HCT116 (cell line): ENCODE results near the gene RFX8. TPM values are rescaled to one million over a fixed set of nuclear protein-coding genes. Genes with fewer than 3 reads are reported as not detected.

ENCODE experiments used
- ATAC-seq: fragments of 200-7000 bp; cut with Tn5 transposase; 2 replicates; pipeline ENCODE4 v1.9.1; 2020; ENCODE audit warnings: mild to moderate bottlenecking, moderate library complexity
- BruUV-seq: library from RNA; stranded (reverse); fragments of 400-500 nt; replicated peaks from 2 replicates; lab custom pipeline; 2021; lab: Mats Ljungman, UMichigan
- CTCF ChIA-PET: fragments of 300-600 bp; sonication (Branson Sonifier 250); formaldehyde crosslinking; loops from one replicate; lab custom pipeline; 2021; ENCODE audit warnings: antibody characterized with exemption; lab: Charles Lee
- POLR2A ChIA-PET: fragments of 300-600, 350-600 bp; sonication (Branson Sonifier 250); formaldehyde crosslinking; loops from one replicate; lab custom pipeline; 2021; ENCODE audit warnings: antibody characterized with exemption; lab: Charles Lee
- RAD21 ChIA-PET, 2 experiments: fragments of 300-600 bp; sonication (Branson Sonifier 250); formaldehyde crosslinking; loops; one replicate each; lab custom pipeline; 2023; ENCODE audit warnings: low total read pairs in 2 of 2; ENCODE audit not compliant: uncharacterized antibody in 2 of 2, unreplicated experiment in 2 of 2, low non-redundant PET in 1 of 2; lab: Charles Lee
- DNase-seq: peaks from one replicate; pipeline ENCODE4 v3.0.0-alpha.2; 2010; ENCODE audit warnings: low read depth, low spot score
- H2AFZ ChIP-seq: fragments of 200-600 bp; shearing (Covaris generic), sonication (generic); 2 replicates; pipeline ENCODE4 v1.6.1; 2017; ENCODE audit warnings: low read depth, mixed run types, mixed read lengths, antibody characterized with exemption, low read length; ENCODE audit not compliant: poor library complexity, severe bottlenecking
- H3K27ac ChIP-seq: 2 replicates; pipeline ENCODE4 v1.5.1; 2012; ENCODE audit warnings: low read depth, low read length
- H3K27me3 ChIP-seq: fragments of 200-600 bp; sonication (generic); 2 replicates; pipeline ENCODE4 v1.6.1; 2016; ENCODE audit warnings: mixed run types, low read length, mixed read lengths; ENCODE audit not compliant: insufficient read depth
- H3K36me3 ChIP-seq, 2 experiments: fragments of 200-500 bp in 1 of 2; fragments of 200-600 bp in 1 of 2; sonication (Bioruptor generic) in 1 of 2; sonication (generic) in 1 of 2; 2 replicates each; pipeline versions ENCODE4 v1.5.1 to v1.6.1; 2014 to 2016; ENCODE audit warnings: low read length in 2 of 2, inconsistent platforms in 1 of 2, mixed read lengths in 1 of 2, mixed run types in 1 of 2; ENCODE audit not compliant: insufficient read depth in 2 of 2, control insufficient read depth in 1 of 2
- H3K4me1 ChIP-seq, 2 experiments: fragments of 200-600 bp in 1 of 2; sonication (generic) in 1 of 2; 2 replicates each; pipeline versions ENCODE4 v1.5.1 to v1.6.1; 2012 to 2017; ENCODE audit warnings: low read length in 2 of 2, inconsistent platforms in 1 of 2, mild to moderate bottlenecking in 1 of 2, mixed read lengths in 1 of 2, mixed run types in 1 of 2, moderate library complexity in 1 of 2; ENCODE audit not compliant: insufficient read depth in 2 of 2, control insufficient read depth in 1 of 2
- H3K4me2 ChIP-seq: fragments of 200-600 bp; sonication (generic); 2 replicates; pipeline ENCODE4 v1.6.1; 2017; ENCODE audit warnings: mixed run types, low read length, mixed read lengths
- H3K4me3 ChIP-seq, 2 experiments: fragments of 200-600 bp in 1 of 2; sonication (generic) in 1 of 2; replicated peaks in 1 of 2; 2 replicates each; pipeline ENCODE4 v1.5.1; 2011 to 2016; ENCODE audit warnings: low read length in 2 of 2, control low read depth in 1 of 2, low read depth in 1 of 2, mild to moderate bottlenecking in 1 of 2, mixed read lengths in 1 of 2, mixed run types in 1 of 2
- H3K79me2 ChIP-seq: fragments of 200-600 bp; sonication (generic); 2 replicates; pipeline ENCODE4 v1.6.1; 2017; ENCODE audit warnings: mild to moderate bottlenecking, mixed run types, low read length, moderate library complexity, mixed read lengths; ENCODE audit not compliant: insufficient read depth
- H3K9ac ChIP-seq: fragments of 200-600 bp; sonication (generic); 2 replicates; pipeline ENCODE4 v1.6.1; 2016; ENCODE audit warnings: low read length, mixed read lengths
- H3K9me2 ChIP-seq: fragments of 200-600 bp; sonication (generic), shearing (Covaris generic); 2 replicates; pipeline ENCODE4 v1.6.1; 2017; ENCODE audit warnings: mixed run types, mild to moderate bottlenecking, moderate library complexity; ENCODE audit not compliant: insufficient read depth
- H3K9me3 ChIP-seq, 2 experiments: fragments of 200-500 bp in 1 of 2; fragments of 200-600 bp in 1 of 2; sonication (Bioruptor generic) in 1 of 2; sonication (generic) in 1 of 2; 2 replicates each; pipeline ENCODE4 v1.6.1; 2014 to 2017; ENCODE audit warnings: low read length in 2 of 2, mixed read lengths in 2 of 2, inconsistent platforms in 1 of 2, low read depth in 1 of 2, mild to moderate bottlenecking in 1 of 2, mixed run types in 1 of 2, moderate library complexity in 1 of 2; ENCODE audit not compliant: control insufficient read depth in 1 of 2, insufficient read depth in 1 of 2
- H4K20me1 ChIP-seq: fragments of 200-600 bp; sonication (generic), shearing (Covaris generic); 2 replicates; pipeline ENCODE4 v1.6.1; 2017; ENCODE audit warnings: mixed run types, mild to moderate bottlenecking, moderate library complexity; ENCODE audit not compliant: insufficient read depth
- ATF3 ChIP-seq: IDR thresholded peaks from 2 replicates; pipeline ENCODE4 v1.6.1; 2012
- CBX3 ChIP-seq: IDR thresholded peaks from 2 replicates; pipeline ENCODE4 v1.6.1; 2012; ENCODE audit warnings: low read depth
- EGR1 ChIP-seq: IDR thresholded peaks from 2 replicates; pipeline ENCODE4 v1.6.1; 2012; ENCODE audit warnings: low read depth
- ELF1 ChIP-seq: IDR thresholded peaks from 2 replicates; pipeline ENCODE4 v1.6.1; 2012; ENCODE audit warnings: low read depth, borderline replicate concordance
- EZH2 ChIP-seq: fragments of 200-600 bp; sonication (generic); IDR thresholded peaks from 2 replicates; pipeline ENCODE4 v1.6.1; 2017; ENCODE audit warnings: antibody characterized with exemption, mixed run types
- EZH2phosphoT487 ChIP-seq: fragments of 200-600 bp; IDR thresholded peaks from 2 replicates; pipeline ENCODE4 v1.6.1; 2018; ENCODE audit warnings: antibody characterized with exemption, borderline replicate concordance
- FOSL1 ChIP-seq: IDR thresholded peaks from 2 replicates; pipeline ENCODE4 v1.6.1; 2012; ENCODE audit warnings: low read depth
- MAX ChIP-seq: IDR thresholded peaks from 2 replicates; pipeline ENCODE4 v1.6.1; 2012
- POLR2A ChIP-seq: IDR thresholded peaks from 2 replicates; pipeline ENCODE4 v1.7.0; 2011; ENCODE audit warnings: borderline replicate concordance; ENCODE audit not compliant: insufficient read depth, insufficient read length; ENCODE audit errors: extremely low read depth
- POLR2AphosphoS5 ChIP-seq: IDR thresholded peaks from 2 replicates; pipeline ENCODE4 v1.6.1; 2011; ENCODE audit warnings: mild to moderate bottlenecking, low read depth, low read length, moderate library complexity
- REST ChIP-seq: IDR thresholded peaks from 2 replicates; pipeline ENCODE4 v1.6.1; 2012; ENCODE audit warnings: low read depth
- SIN3A ChIP-seq: IDR thresholded peaks from 2 replicates; pipeline ENCODE4 v1.6.1; 2012; ENCODE audit warnings: low read depth
- SP1 ChIP-seq: IDR thresholded peaks from 2 replicates; pipeline ENCODE4 v1.6.1; 2012; ENCODE audit warnings: low read depth
- SRF ChIP-seq: IDR thresholded peaks from 2 replicates; pipeline ENCODE4 v1.6.1; 2012; ENCODE audit warnings: low read depth
- TCF7L2 ChIP-seq: IDR thresholded peaks from 2 replicates; pipeline ENCODE4 v1.7.0; 2011; ENCODE audit warnings: borderline replicate concordance, inconsistent platforms; ENCODE audit not compliant: insufficient read depth, insufficient read length; ENCODE audit errors: extremely low read depth
- ZFX ChIP-seq: fragments of 450-650 bp; IDR thresholded peaks from 2 replicates; pipeline ENCODE4 v1.6.1; 2017
- ZNF274 ChIP-seq: fragments of 200-500 bp; sonication (Bioruptor generic); IDR thresholded peaks from 2 replicates; pipeline ENCODE4 v1.6.1; 2014; ENCODE audit warnings: mild to moderate bottlenecking, low read depth, low read length, inconsistent platforms
- intact Hi-C: fragments of 100-400 bp; cut with micrococcal nuclease; formaldehyde crosslinking; loops from 2 replicates; pipeline ENCODE4 v1.10.0; 2022
- total RNA-seq: library from RNA; stranded (reverse); gene quantifications from one replicate; pipeline ENCODE4 v1.2.1, GENCODE V29; 2021; ENCODE audit not compliant: unreplicated experiment
- TF ChIP-seq, protein P1 (sequence below), 3 experiments: fragments of 200-600 bp in 1 of 3; sonication (generic) in 1 of 3; IDR thresholded peaks in 2 of 3; conservative IDR thresholded peaks in 1 of 3; 2 replicates each; pipeline ENCODE4 v1.5.1; 2012 to 2017; ENCODE audit warnings: low read depth in 2 of 3, low read length in 2 of 3, antibody characterized with exemption in 1 of 3, borderline replicate concordance in 1 of 3, control low read depth in 1 of 3, mild to moderate bottlenecking in 1 of 3, mixed read lengths in 1 of 3, mixed run types in 1 of 3, moderate library complexity in 1 of 3; ENCODE audit not compliant: insufficient read depth in 1 of 3

The RFX8 gene
- total RNA-seq, 1 experiment from 2014 or later: not detected

DNA sequence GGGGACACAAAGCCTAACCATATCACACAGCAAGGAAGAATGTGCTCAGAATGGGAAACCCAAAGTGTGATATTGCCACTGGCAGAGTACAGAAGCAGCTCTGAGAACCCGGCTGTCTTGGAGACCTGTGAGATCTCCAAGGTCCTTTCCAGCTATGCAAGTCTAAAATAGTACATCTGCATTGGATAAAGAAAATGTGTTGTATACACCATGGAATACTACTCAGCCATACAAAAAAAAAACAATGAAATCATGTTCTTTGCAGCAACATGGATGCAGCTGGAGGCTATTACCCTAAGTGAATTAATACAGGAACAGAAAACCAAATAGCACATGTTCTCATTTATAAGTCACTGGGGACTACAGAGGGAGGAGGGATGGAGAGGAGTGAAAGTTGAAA is 36.5 kb upstream of the RFX8 start:
- no peaks in the 10 kb centered on the region for H3K79me2 ChIP-seq
- H3K27ac ChIP-seq: no peak overlapping the region
- RAD21 ChIA-PET: no interaction called here
- no peak overlapping the region for H2AFZ ChIP-seq
- CTCF ChIA-PET: no interaction called here
- intact Hi-C loops: no loop called here
- no peak overlapping the region for H3K4me2 ChIP-seq
- H4K20me1 ChIP-seq: no peaks in the 10 kb centered on the region
- H3K9ac ChIP-seq: no peak overlapping the region
- no peaks in the 10 kb centered on the region for H3K36me3 ChIP-seq
- H3K4me3 ChIP-seq: no peak overlapping the region
- ATAC-seq (no peak), DNase-seq (no peak)
- TF ChIP-seq, protein P1, sequence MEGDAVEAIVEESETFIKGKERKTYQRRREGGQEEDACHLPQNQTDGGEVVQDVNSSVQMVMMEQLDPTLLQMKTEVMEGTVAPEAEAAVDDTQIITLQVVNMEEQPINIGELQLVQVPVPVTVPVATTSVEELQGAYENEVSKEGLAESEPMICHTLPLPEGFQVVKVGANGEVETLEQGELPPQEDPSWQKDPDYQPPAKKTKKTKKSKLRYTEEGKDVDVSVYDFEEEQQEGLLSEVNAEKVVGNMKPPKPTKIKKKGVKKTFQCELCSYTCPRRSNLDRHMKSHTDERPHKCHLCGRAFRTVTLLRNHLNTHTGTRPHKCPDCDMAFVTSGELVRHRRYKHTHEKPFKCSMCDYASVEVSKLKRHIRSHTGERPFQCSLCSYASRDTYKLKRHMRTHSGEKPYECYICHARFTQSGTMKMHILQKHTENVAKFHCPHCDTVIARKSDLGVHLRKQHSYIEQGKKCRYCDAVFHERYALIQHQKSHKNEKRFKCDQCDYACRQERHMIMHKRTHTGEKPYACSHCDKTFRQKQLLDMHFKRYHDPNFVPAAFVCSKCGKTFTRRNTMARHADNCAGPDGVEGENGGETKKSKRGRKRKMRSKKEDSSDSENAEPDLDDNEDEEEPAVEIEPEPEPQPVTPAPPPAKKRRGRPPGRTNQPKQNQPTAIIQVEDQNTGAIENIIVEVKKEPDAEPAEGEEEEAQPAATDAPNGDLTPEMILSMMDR (IDR thresholded peaks at IDR 0.05 in 2 of 3, conservative IDR thresholded peaks at IDR 0.05 in 1 of 3; ENCODE audit: borderline replicate concordance in 1 of 3, insufficient read depth in 1 of 3, low read depth in 2 of 3, low read length in 2 of 3): no peak
- no peak for TF ChIP-seq ZNF274
- no peak for TF ChIP-seq ATF3
- TF ChIP-seq POLR2A: no peak
- TF ChIP-seq SRF: no peak
- TF ChIP-seq ELF1: no peak
- no peak for TF ChIP-seq REST
- TF ChIP-seq ZFX: no peak
- no peak for TF ChIP-seq CBX3
- no peak for TF ChIP-seq TCF7L2
- no peak for TF ChIP-seq SP1
- TF ChIP-seq MAX: no peak
- TF ChIP-seq POLR2AphosphoS5: no peak
- no peak for TF ChIP-seq EGR1
- no peak for TF ChIP-seq FOSL1
- no peak for TF ChIP-seq EZH2phosphoT487
- TF ChIP-seq EZH2: no peak
- TF ChIP-seq SIN3A: no peak
- BruUV-seq: no TSS peak
- H3K9me2 ChIP-seq: no peaks in the 10 kb centered on the region
- POLR2A ChIA-PET: no interaction called here
- H3K4me1 ChIP-seq: no peaks in the 10 kb centered on the region
- no peaks in the 10 kb centered on the region for H3K27me3 ChIP-seq
- H3K9me3 ChIP-seq: peaks cover 0 to 1% of the 10 kb centered on the region in 2 experiments; a peak in 1 of 4 replicates
